GM21723 (cell line): ENCODE results near the gene SLC27A2.
"Not testable (repeated sequence)": the region's sequence is repeated elsewhere in the genome, so short reads cannot be mapped to it uniquely, and the experiment has no call there.

Experiments used
- ATAC-seq: cut with Tn5 transposase; IDR thresholded peaks from one replicate; pipeline ENCODE4 v1.9.1; 2021; ENCODE audit warnings: mild to moderate bottlenecking, moderate library complexity; ENCODE audit not compliant: unreplicated experiment

SLC27A2 gene

GRCh38 chr15:50188793-50189192, 6.8 kb downstream of the SLC27A2 start:
- ATAC-seq: not testable (repeated sequence)

GRCh38 chr15:50189633-50190032, 7.6 kb downstream of the SLC27A2 start:
- ATAC-seq: no peak

DNA sequence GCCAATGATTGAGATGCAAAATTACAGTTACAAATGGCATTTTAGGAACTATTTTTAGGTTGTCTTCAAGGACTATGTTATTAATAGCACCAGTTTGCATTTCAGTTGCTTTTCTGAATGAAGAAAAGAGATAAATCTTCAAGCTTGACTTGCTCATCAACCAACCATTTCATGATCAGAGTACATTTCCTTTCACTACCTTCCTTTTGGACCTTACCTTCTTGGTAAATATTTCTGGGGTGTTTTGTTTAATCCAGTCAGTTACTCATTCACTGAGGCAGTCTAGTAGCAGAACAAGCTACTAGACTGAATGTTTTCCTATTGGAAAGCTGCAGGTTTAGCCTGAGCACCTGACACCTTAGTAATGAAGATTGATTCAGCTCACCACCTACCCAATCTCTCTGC, 8.2 kb downstream of the SLC27A2 start:
- no peak for ATAC-seq

- ATAC-seq: no peak
Observed at GRCh38 chr15:50190723-50191122, 8.7 kb downstream of the SLC27A2 start.

GRCh38 chr15:50192164-50192563, 10.2 kb downstream of the SLC27A2 start:
- ATAC-seq: no peak

GRCh38 chr15:50192926-50193620, 11.1 kb downstream of the SLC27A2 start:
- no peak for ATAC-seq

DNA sequence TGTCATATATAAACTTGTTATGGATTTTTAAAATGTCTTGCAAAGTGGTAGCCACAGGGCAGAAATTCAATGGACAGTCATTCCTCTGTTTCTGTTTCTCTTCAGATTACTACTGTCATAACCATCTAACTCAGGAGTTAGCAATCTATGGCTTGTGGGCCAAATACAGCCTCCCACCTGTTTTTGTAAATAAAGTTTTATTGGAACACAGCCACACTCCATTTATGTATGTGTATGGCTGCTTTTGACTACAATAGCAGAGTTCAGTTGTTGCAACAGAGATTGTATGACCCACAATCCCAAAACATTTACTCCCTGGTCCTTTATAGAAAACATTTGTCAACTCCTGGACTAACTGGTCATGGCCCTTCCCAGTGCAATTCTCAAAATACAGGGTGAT, 20.0 kb downstream of the SLC27A2 start:
- no peak for ATAC-seq

DNA sequence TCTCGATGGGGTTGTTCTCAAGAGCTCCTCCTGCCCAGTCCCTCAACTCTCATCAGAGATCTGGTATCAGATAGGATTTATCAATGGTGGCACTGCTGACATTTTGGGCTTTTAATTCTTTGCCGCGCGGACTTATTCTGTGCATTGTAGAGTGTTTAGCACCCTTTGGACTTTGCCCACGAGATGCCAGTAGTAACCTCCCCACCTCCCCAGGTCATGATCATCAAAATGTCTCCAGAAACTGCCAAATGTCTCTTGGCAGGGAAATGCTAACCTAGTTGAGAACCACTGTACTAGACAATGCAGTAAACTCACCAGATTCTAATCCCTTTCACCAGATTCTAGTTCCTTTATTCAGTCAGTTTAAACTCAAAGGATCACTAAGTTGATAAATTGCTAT, 24.0 kb downstream of the SLC27A2 start:
- no peak for ATAC-seq

GRCh38 chr15:50209809-50210208, 27.8 kb downstream of the SLC27A2 start:
- no peak for ATAC-seq

GRCh38 chr15:50210462-50211157, 28.6 kb downstream of the SLC27A2 start:
- ATAC-seq: no peak

GRCh38 chr15:50218291-50218690, 36.3 kb downstream of the SLC27A2 start:
- no peak for ATAC-seq

DNA sequence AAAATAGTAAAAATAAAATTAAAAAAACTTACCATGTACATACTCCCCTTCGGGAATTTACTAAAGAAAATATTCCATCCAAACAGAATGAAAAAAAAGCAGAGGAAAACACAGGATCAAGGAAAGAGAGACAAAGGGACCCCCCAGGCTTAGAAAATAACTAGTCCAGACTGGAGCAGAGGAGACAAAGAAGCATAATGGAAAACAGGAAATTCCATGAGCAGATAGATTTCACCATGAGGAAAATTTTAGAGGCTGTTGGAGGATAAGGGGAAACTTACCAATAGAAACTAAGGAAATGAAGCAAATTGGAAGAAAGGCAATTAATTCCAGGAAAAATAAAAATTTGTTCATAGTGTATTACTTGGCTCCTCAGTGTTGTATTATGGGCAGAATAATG, 36.7 kb downstream of the SLC27A2 start:
- no peak for ATAC-seq

- no peak for ATAC-seq
Observed at GRCh38 chr15:50219820-50220219, 37.8 kb downstream of the SLC27A2 start.

DNA sequence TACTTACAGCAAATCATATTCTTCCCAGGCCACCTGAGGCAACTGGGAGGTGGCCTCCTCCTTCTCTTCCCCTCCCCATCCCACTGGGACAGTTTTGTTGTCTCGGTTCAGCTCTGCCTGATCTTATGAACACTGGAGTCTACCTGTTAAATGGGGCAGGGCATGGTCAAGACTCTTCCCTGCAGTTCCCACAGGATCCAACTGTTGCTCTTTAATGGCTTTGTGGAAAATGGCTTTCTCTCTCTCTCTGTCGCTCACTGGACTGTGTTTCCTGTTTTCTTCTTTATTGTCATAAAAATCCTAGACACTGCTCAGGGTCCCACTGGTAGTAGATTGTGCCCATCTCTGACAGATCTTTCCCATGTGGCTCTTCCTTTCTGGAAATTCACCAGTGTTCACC, 40.2 kb downstream of the SLC27A2 start:
- no peak for ATAC-seq

DNA sequence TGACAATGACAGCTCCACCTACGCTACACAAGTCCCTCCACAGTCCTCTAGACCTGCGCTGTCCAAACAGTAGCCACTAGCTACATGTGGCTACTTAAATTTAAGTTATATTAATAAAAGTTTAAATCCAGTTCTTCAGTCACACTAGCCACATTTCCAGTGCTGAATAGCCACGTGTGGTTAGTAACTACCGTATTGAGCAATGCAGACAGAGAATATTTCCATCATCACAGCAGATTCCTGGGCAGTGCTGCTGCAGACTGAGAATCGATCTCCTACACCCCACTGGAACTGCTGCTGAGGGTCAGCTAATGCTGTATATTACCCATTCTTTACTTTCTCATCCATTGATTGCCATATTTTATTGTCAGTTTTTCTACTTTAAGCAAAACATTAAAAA, 42.6 kb downstream of the SLC27A2 start:
- no peak for ATAC-seq

DNA sequence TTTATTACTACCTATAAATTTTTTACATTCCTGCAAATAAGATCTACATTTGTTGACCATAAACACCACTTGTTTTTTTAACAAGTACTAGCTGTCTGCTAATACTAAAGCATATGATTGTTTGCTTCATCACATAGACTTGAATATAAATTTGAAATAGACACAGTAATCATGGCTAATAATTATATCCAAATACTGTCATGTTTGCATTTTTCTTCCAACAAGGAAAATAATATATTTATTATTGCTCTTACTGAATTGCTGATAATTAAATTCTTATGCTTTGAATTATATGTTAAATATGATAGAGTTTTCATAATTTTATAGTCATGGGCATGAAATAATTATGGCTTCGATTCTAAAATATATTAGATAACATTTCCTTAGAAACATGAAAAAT, 43.1 kb downstream of the SLC27A2 start:
- ATAC-seq: no peak

GRCh38 chr15:50225938-50226337, 43.9 kb downstream of the SLC27A2 start:
- no peak for ATAC-seq

DNA sequence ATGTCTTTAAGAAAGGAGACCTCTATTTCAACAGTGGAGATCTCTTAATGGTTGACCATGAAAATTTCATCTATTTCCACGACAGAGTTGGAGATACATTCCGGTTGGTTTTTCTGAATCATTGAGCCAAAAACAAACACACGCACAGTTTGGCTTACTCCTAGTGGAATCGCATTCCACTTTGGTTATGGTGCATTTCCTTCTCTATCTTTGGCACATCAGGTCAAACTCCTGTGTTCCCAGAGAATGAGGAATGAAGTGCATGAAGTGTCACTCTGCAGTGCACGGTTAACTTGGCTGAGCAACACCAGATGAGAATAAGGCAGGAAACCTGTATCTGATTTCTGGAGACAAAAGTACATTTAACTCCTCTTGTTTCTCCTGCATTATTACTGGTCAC, 45.1 kb downstream of the SLC27A2 start:
- ATAC-seq: no peak

- no peak for ATAC-seq
Observed at GRCh38 chr15:50228866-50229265, 46.9 kb downstream of the SLC27A2 start.

- no peak for ATAC-seq
Observed at GRCh38 chr15:50229336-50229735, 47.3 kb downstream of the SLC27A2 start.

DNA sequence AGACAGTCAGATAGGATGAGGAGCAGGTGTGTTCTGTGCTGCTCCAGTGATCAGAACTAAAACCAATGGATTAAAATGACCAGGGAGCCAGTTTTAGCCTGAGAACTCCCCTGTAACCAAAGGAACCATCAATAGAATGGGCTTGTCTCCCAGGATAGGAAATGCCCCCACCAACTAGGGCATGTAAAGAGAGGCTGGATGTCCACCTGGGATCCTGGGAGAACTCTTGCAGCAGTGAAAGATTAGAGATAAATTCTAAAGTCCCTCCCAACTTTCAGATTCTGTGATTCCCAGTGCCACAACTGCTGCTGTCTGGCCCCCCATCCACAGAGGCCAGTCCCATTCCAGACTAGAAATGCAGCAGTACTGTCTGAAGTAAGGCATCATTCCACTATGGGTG, 49.8 kb downstream of the SLC27A2 start:
- ATAC-seq: no peak

GRCh38 chr15:50232791-50233190, 50.8 kb downstream of the SLC27A2 start:
- no peak for ATAC-seq
